GM18868 (cell line): ENCODE results near the gene PLA2G4C.

ENCODE experiments used
- ATAC-seq: cut with Tn5 transposase; IDR thresholded peaks from one replicate; pipeline ENCODE4 v1.9.1; 2021; ENCODE audit warnings: mild to moderate bottlenecking, moderate library complexity; ENCODE audit not compliant: unreplicated experiment

Gene PLA2G4C, protein sequence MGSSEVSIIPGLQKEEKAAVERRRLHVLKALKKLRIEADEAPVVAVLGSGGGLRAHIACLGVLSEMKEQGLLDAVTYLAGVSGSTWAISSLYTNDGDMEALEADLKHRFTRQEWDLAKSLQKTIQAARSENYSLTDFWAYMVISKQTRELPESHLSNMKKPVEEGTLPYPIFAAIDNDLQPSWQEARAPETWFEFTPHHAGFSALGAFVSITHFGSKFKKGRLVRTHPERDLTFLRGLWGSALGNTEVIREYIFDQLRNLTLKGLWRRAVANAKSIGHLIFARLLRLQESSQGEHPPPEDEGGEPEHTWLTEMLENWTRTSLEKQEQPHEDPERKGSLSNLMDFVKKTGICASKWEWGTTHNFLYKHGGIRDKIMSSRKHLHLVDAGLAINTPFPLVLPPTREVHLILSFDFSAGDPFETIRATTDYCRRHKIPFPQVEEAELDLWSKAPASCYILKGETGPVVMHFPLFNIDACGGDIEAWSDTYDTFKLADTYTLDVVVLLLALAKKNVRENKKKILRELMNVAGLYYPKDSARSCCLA

DNA sequence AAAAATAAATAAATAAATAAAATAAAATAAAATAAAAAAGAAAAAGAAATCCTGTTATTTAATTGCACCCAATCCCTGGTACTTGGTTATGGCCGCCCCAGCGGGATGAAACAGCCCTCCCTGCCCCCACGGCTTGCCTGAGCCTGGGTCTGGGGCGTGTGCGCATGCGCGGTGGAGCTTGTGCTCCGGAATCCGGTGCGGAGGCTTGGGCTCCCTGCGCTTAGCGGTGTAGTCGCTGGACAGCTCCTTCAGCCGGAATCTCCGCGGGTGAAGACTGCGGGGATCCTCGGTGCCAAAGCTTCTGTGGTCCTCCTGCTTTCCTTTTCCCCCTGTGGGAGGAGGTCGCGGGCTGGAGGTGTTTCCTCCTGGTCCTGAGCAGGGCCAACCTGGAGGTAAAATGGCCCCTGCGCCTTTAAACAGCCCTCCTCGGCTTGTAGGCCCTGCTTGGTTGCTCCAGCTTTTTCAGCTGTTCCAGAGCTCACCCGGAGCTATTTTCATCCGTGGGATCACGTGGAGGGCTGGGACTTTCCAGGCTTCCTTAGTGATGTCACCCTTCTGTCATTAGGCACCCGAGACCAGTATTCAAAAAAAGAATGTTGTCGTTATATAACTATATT, at the start of gene PLA2G4C:
PLA2G4C (minus strand) TSS at position 468 of the 617 bp plus-strand sequence. CDS start 4,288 bp downstream, outside the sequence.
- ATAC-seq, result peak; percentile 45

DNA sequence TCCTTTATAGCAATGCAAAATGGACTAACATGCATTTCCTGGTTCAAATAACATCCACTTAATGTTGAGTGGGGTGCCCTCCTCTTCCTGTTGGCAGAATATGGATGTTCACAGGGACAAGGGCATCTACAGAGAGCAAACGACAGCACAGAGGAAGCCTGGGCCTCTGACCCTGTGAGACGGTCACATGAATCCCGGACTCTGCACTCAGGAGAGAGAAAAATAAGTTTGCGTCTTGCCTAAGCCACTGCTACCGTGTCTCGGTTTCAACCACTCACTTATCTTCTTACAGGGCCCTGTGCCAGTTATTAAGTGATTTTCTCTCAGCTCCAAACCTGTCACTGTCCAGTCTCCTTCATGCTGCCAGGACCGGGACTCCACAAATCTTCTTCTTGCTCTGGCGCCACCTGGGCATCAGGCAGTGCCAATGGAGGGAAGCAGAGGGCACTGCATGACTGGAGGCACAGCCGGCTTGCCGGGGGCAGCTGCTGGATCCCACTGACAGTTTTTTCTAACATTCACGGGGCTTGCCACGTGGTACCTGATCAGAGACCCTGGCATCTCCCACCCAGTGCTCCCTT, 47.7 kb upstream of the PLA2G4C start:
- ATAC-seq, result no peak

DNA sequence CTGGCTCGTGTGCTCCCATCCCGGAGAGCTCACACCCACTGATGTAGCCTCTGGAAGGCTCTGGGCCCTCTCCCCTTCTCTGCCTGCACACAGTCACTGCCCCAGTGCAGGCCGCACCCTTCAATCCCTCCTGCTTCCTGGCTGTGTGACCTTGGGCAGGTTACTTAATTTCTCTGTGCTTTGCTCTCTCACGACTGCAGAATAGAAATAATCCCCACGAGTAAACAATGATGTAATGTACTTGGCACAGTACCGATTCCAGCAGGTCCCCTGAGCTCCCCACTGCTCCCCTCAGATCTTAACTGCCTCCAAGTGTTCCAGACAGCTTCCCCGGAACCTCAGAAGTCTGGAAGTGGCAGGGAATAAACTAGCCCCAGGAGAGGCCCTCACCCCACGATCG, 43.4 kb upstream of the PLA2G4C start:
- ATAC-seq, result no peak

DNA sequence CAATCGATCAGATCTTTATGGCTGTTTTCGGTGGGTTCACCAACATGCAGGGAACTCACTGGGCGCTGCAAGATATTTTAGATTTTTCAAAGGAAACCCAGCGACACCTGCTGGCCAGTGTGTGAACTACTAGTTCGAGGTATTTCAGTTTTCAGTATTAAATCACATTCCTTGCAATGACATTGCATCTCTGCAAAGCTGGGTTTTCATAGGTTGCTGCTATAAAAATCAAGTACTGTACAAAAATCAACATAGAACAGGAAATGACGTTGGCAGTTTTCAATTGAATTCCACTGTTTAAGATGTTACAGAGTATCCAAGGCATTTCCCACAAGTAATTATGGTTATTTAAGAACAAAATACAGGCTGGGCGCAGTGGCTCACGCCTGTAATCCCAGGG, 41.9 kb upstream of the PLA2G4C start:
- ATAC-seq, result no peak

DNA sequence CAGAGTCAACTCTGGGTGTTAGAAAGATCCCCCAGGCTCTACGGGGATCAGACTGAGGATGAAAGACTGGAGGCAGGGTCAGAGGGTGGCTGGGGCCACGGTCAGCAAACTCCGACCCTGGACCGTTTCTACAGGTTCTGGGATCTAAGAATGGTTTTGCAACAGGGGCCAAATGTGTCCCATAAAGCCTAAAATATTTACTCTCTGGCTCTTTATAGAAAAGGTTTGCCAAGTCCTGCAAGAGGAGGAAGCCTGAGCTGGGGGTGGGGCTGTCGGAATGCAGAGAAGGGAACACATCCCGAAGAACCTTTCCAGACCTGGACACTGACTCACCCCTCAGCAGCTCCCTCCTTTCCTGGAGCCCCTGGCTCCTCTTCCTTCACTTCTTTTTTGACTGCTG, 38.8 kb upstream of the PLA2G4C start:
- no peak for ATAC-seq

DNA sequence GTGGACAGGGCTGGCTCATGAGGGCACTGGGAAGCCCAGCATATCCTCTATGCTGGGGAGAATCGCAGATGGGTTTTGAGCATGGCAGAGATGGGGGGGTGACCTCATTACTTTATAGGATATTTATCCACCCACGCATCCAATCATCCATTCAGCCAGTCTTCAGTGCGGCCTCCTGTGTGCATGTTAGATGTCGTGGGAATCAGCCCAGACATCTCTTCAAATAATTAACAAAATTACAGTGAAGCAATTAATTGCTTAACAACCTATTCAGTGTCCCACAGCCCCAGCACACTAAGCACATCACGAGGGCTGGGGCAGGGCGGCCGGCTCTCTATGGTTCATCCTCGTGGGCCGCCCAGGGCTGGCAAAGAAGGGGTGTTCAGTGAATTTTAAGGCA, 38.0 kb upstream of the PLA2G4C start:
- no peak for ATAC-seq

DNA sequence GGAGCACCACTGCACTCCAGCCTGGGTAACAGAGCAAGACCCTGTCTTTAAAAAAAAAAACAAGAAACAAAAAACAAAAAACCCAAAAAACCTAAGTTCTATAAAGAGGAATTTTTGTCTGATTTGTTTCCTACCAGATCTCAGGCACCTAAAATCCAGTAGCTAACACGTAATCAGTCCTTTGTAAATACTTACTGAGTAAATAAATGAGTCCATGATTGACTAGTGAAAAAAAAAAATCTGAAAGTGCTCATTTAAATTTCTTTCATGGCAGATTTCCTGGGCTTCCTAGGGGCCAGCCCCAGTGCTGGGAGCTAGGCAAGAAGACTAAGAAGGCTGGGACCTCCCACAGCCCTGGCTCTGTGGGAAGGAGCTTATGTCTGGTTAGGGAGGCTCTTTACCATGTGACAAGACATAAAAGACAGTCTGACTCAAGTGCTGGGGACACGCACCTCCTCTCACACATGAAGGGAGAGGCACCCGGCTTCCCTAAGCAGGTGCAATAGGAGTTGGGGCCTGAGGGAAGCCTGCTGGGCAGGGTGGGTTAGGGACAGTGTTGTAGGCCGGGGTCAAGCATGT, 37.1 kb upstream of the PLA2G4C start:
- no peak for ATAC-seq

DNA sequence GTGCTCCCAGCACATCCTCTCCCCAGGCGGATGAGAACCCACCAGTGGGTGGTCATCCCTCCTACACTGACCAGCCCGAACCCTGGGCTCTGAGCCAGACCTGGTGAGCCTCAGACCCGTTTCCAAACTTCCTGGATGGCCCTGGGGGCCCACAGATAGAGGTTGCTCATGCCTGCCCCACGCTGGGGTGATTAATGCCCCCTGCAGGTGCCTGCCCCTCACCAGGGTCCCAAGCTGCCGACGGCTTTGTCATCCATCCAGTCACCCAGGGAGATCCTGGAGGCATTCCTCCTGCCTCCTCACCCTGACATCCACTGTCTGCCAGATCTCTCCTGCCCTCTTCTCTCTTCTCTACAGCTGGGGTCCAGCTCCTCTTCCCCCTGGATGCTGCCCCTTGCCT, 28.4 kb upstream of the PLA2G4C start:
- ATAC-seq, result no peak

DNA sequence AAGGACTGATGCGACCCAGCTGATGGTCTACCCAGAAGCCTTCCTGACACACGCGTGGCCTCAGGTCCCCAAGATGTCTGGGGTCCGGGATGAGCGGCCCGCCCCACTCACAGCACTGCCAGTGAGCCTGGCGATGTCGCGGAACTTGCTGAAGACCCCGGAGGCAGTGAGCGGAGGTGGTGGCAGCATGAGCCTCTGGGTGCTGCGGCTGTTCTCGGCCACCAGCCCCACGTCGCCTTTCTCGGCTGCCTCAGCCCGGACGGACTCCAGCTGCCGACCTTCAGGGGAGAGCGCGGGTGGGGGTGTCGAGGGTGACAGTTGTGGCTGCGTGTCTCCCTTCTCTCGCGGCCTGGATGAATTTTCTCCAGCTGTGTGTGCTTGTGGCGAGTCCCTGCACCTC, 26.8 kb upstream of the PLA2G4C start:
- no peak for ATAC-seq

DNA sequence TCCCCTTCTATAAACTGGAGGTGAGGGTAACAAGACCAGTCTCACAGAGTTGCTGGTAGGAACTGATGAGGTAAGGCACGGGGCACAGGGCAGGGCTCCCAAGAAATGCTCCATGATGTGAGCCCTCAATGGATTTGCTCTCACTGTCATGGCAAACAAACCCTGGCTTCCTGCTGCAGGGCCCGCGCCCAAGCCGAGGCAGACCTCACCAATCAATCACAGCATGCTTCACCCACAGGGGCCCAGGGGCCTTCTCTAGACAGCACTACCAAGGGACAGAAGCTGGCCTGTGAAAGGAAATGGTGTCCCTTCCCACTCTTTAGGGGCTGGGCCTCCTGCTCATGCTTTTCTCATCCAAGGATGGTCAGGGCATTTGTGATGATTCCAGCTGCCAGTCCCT, 25.9 kb upstream of the PLA2G4C start:
- no peak for ATAC-seq

DNA sequence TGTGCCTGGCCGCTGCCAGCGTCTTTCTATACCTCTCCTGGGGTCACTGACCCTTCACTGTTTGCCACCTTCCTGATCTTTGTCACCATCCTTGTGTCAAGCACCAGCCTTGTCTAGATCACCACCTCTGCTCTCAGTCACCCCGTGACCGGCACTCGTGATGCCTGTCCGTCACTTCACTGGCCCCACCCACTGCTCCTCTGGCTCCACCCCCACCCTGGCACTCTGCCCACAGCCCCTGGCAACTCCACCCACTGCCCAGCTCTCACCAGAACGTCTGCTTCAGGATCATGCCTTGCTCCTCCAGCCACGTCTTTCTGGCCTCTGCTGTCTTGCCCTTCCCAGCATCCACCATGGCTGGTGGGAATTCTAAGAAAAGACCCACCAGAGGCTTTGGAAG, 24.8 kb upstream of the PLA2G4C start:
- no peak for ATAC-seq

DNA sequence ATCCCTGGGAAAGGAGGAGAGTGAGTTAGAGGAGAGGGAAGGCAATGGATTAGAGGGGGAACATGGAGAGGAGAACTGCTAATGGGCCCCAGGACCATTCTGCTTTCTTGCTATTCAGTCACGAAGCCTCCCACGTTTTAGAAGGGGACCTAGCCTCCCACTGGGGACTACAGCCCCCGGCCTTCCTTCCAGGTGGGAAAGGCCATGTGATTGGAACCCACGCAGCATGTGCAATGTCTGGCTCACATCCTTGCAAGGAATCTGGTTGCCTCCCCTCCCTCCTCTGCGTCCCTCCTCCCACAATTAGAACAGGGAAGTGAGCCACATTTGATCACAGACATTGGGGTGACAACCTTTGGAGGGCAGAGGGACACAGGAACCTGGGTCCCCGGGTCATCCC, 22.5 kb upstream of the PLA2G4C start:
- no peak for ATAC-seq

DNA sequence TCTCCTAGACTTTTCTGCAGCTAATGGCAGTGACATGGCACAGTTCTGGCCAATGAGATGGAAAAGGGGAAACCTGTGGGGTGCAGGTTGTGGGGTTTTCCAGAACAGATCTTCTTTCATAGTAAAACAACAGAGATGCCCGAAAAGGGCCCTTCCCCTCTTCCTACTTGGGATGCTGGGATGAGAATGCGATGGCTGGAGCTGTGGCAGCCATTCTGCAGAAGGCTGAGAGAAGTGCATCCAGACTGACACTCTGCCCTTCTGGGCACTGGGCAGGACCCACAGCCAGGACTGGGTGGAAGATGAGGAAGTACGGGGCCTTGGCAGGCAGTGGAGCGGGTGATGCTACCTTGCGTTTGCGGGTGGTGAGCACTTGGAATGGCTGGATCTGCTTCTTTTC, 16.9 kb upstream of the PLA2G4C start:
- ATAC-seq, result no peak

DNA sequence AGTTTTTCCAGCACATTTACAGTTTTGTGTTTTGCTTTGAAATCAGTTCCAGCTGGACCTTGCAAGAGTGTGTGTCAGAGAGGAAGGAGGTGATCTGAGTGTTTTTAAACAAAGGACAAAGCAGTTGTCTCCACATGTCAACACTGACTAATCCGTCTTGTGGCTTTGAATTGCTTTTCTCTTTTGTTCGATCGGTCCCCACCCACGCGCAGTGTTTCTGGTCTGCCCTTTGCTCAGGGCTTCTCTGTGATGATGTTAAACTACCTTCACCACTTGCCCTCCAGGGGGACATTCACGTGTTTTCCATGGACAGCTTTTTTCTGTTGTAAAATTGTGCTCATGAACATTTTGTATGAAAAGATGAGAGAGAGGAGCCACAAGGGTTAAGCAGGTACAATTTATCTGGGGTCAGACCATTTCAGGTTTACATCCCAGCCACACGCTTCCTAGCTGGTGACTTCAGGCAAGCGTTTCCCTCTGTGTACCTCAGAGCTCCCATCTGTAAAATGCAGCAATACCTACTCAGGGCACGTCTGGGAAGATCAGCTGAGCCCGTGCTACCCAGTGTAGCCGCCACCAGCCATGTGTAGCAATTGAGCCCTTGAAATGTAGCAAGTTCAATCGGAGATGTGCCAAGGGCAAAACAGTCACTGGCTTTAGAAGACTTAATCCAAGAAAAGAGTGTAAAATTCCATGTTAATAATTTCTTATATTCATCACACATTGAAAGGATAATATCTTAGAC, 13.5 kb upstream of the PLA2G4C start:
- no peak for ATAC-seq

DNA sequence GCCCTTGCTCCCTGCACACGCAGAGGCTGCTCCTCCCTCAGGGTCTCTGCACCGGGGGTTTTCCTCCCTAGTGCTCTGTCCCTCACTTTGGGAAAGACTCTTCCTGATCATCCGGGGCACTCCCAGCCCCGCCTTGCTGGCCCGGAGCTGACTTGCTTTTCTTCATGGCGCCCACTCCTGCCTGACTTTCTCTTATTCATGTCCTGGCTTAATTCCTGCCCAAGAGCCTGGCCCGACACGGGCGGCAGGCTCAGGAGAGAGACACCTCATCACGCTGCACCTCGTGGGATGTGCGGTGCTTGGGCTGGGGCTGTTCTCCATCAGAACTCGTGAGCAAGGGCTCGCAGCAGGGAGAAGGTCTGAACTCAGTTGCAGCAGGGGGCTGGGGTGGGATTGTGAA, 11.8 kb upstream of the PLA2G4C start:
- ATAC-seq, result no peak

DNA sequence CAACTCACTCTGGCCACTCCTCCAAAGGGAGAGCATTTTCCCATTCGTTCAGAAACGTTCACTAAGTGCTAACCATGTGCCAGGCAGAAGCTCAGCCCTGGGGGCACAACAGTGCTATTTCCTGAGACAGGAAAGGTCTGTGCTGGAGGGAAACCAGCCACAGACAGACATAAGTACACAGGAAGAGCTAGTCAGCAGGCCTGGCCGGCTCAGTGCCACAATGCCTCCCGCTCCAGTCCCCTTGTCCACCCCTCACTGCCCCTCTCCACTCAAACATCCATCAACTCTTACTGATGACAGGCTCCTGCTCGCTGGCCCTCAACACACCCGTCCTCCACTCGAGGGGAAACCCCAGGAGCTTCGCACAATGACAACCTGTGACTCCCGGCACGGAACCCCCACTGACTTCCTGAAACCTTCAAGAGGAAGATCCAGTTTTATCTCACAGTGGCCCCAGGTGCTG, 11.3 kb upstream of the PLA2G4C start:
- ATAC-seq, result no peak

DNA sequence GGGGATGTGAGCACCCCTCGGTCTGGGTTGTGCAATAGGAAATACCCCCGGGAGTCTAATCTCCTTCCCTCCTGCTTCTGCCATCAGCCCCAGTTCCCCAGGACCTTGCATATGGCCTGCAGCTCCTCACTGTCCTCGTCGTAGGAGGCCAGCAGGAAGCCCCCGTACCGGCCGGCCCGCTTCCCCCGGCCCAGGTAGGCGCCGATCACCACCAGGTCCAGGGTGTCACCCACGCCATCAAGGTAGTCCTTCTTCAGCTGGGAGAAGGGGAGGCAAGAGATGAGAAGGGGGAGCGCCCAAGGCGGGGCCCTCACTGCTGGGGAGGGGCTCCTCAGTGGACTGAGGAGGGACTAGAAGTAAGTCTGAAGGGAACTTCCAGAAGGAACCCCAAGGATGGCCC, 10.4 kb upstream of the PLA2G4C start:
- ATAC-seq, result no peak

DNA sequence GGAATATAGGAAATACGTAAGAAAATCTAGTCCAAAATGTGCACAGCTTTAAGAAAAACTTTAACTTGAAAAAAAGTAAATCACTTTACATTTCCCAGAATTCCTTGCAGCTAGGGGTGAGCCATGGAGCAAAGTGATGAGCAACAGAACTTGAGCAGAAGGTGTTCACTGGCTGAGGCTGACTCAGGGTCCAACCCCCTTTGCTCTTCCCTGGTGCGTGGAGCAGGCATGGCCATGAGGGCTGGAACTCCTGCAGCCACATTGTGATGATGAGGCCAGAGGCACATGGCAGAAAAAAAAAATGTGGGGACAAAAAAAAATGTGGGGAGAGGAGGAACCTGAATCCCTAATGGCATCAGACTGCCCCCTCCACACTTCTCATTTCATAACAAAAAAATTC, 9.9 kb upstream of the PLA2G4C start:
- ATAC-seq, result no peak

DNA sequence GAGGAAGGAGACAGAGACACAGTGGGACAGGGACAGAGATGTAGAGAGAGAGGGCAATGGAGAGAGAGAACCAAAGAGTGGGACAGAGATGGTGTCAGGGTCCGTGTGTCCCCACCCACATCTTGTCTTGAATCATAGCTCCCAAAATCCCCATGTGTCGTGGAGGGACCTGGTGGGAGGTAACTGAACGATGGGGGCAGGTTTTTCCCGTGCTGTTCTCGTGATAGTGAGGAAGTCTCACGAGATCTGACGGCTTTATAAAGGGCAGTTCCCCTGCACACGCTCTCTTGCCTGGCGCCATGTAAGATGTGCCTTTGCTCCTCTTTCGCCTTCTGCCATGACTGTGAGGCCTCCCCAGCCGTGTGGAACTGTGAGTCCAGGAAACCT, 7.5 kb upstream of the PLA2G4C start:
- ATAC-seq, result no peak

DNA sequence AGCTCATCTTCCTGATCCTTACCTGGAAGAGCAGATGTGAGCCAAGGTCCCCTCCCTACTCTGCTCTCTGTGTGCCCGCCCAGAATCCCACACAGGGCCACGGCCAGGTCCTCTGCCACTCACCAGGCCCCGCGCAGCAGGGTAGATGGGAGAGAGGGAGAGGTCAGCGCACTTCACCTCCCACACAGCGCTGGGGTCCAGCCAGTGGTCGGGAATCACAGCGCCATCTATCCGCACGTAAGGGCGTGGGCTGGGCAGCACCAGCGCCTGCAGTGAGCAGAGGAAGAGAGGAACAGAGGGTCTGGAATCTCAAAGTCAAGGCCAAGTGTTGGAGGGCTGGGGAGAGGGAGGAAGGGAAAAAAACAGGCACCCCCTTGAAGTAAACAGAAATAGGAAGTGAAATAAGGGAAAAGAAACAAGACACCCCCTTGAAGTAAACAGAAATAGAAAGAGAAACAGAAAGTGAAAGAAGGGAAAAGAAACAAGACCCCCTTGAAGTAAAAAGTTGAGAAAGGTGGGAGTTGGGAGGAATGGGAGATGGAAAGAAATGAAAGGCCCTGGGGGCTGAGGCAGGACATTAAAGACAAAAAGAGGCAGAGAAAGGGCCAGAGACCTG, 7.0 kb upstream of the PLA2G4C start:
- no peak for ATAC-seq
